Endothelial cell of umbilical vein (primary cell): ENCODE data around the gene AFAP1L2.

Source experiments
- MAX ChIP-seq: IDR thresholded peaks from 2 replicates; pipeline ENCODE4 v1.6.1; 2011; ENCODE audit not compliant: insufficient read depth, insufficient read length
- POLR2A ChIP-seq: IDR thresholded peaks from 2 replicates; pipeline ENCODE4 v1.6.1; 2012; ENCODE audit warnings: low read depth, mild to moderate bottlenecking, control low read depth, low read length
- POLR2AphosphoS5 ChIP-seq: IDR thresholded peaks from 2 replicates; pipeline ENCODE4 v1.6.1; 2012; ENCODE audit warnings: low read depth, mild to moderate bottlenecking, control low read depth, low read length, moderate library complexity; ENCODE audit not compliant: insufficient read depth
- TF ChIP-seq, protein P1 (sequence below), 2 donors: IDR thresholded peaks; 1 replicate in 1 of 2; 2 replicates in 1 of 2; pipeline ENCODE4 v1.5.1; 2011; ENCODE audit warnings: low read length in 2 of 2, mild to moderate bottlenecking in 2 of 2, moderate library complexity in 2 of 2, control low read depth in 1 of 2, inconsistent platforms in 1 of 2, low read depth in 1 of 2; ENCODE audit not compliant: insufficient read depth in 1 of 2; ENCODE audit errors: extremely low read depth in 1 of 2

DNA sequence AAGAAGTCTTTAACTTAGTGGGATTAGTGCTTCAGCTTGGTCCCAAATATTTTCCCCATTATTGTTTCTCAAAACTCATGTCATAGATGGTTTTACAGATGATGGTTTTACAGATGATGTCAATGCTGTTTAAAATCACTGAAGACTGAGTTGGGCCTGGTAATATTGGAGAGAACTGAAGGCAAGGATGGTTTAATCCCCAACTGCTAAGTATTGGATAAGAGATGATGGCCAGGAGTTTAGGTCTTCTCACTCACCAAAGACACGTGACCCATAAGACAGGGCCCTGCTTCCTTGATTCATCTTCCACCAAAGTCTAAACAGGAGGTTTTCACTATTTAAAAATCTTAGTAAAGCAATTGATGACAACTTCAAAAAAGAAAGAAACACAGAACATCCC is 108.9 kb downstream of the AFAP1L2 start:
- TF ChIP-seq, protein P1, sequence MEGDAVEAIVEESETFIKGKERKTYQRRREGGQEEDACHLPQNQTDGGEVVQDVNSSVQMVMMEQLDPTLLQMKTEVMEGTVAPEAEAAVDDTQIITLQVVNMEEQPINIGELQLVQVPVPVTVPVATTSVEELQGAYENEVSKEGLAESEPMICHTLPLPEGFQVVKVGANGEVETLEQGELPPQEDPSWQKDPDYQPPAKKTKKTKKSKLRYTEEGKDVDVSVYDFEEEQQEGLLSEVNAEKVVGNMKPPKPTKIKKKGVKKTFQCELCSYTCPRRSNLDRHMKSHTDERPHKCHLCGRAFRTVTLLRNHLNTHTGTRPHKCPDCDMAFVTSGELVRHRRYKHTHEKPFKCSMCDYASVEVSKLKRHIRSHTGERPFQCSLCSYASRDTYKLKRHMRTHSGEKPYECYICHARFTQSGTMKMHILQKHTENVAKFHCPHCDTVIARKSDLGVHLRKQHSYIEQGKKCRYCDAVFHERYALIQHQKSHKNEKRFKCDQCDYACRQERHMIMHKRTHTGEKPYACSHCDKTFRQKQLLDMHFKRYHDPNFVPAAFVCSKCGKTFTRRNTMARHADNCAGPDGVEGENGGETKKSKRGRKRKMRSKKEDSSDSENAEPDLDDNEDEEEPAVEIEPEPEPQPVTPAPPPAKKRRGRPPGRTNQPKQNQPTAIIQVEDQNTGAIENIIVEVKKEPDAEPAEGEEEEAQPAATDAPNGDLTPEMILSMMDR (IDR thresholded peaks at IDR 0.05; ENCODE audit: extremely low read depth in 1 of 2, insufficient read depth in 1 of 2, low read depth in 1 of 2, low read length in 2 of 2), result no peak
- TF ChIP-seq POLR2AphosphoS5 (no peak), POLR2A (no peak), MAX (no peak)
